ENCODE results near the gene ZSWIM3.

ZSWIM3 gene

GRCh38 chr20:45925821-45926506 lies 68.5 kb downstream of the ZSWIM3 start:
- Histone ChIP-seq H3K4me3 (ENCODE audit: low read length) (no peak overlapping the region), H3K36me3 (replicated peaks; ENCODE audit: insufficient read depth, low read length) (no peaks in the 10 kb centered on the region), H3K9me3 (replicated peaks; ENCODE audit: insufficient read depth, low read length) (no peaks in the 10 kb centered on the region), H3F3A (ENCODE audit: insufficient read depth, low read length) (no peaks in the 10 kb centered on the region), H3K9ac (ENCODE audit: low read length) (no peak overlapping the region), H3K4me1 (ENCODE audit: low read length) (no peaks in the 10 kb centered on the region), H2AFZ (ENCODE audit: low read length) (no peak overlapping the region), H3K27me3 (replicated peaks; ENCODE audit: insufficient read depth, low read length) (no peaks in the 10 kb centered on the region), H3K4me2 (ENCODE audit: low read depth, low read length) (no peak overlapping the region), H3K79me2 (ENCODE audit: low read length) (no peaks in the 10 kb centered on the region), H4K20me1 (ENCODE audit: insufficient read depth, low read length) (no peaks in the 10 kb centered on the region), H3K27ac (ENCODE audit: low read length) (no peak overlapping the region), H3K9me2 (replicated peaks; ENCODE audit: insufficient read depth, low read length) (no peaks in the 10 kb centered on the region)
- TF ChIP-seq, protein P1, sequence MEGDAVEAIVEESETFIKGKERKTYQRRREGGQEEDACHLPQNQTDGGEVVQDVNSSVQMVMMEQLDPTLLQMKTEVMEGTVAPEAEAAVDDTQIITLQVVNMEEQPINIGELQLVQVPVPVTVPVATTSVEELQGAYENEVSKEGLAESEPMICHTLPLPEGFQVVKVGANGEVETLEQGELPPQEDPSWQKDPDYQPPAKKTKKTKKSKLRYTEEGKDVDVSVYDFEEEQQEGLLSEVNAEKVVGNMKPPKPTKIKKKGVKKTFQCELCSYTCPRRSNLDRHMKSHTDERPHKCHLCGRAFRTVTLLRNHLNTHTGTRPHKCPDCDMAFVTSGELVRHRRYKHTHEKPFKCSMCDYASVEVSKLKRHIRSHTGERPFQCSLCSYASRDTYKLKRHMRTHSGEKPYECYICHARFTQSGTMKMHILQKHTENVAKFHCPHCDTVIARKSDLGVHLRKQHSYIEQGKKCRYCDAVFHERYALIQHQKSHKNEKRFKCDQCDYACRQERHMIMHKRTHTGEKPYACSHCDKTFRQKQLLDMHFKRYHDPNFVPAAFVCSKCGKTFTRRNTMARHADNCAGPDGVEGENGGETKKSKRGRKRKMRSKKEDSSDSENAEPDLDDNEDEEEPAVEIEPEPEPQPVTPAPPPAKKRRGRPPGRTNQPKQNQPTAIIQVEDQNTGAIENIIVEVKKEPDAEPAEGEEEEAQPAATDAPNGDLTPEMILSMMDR (IDR thresholded peaks at IDR 0.05; ENCODE audit: low read length), result no peak
- no peak for TF ChIP-seq EZH2phosphoT487 (IDR thresholded peaks at IDR 0.05; ENCODE audit: low read length)
- TF ChIP-seq EZH2 (optimal IDR thresholded peaks at IDR 0.05; ENCODE audit: low read depth, low read length), result no peak
- DNase-seq, result no peak

- no peak for DNase-seq
- H3K79me2 ChIP-seq (ENCODE audit: low read length), result no peaks in the 10 kb centered on the region
- no peak overlapping the region for H3K27ac ChIP-seq (ENCODE audit: low read length)
- H3K4me1 ChIP-seq (ENCODE audit: low read length), result no peaks in the 10 kb centered on the region
- TF ChIP-seq, protein P1 (IDR thresholded peaks at IDR 0.05; ENCODE audit: low read length), result no peak
- TF ChIP-seq EZH2 (optimal IDR thresholded peaks at IDR 0.05; ENCODE audit: low read depth, low read length) (no peak), EZH2phosphoT487 (IDR thresholded peaks at IDR 0.05; ENCODE audit: low read length) (no peak)
- no peaks in the 10 kb centered on the region for H4K20me1 ChIP-seq (ENCODE audit: insufficient read depth, low read length)
- H3K9me2 ChIP-seq (replicated peaks; ENCODE audit: insufficient read depth, low read length), result no peaks in the 10 kb centered on the region
- no peaks in the 10 kb centered on the region for H3K36me3 ChIP-seq (replicated peaks; ENCODE audit: insufficient read depth, low read length)
- H3K4me2 ChIP-seq (ENCODE audit: low read depth, low read length), result no peak overlapping the region
- H3F3A ChIP-seq (ENCODE audit: insufficient read depth, low read length), result no peaks in the 10 kb centered on the region
- no peaks in the 10 kb centered on the region for H3K9me3 ChIP-seq (replicated peaks; ENCODE audit: insufficient read depth, low read length)
- no peak overlapping the region for H3K4me3 ChIP-seq (ENCODE audit: low read length)
- no peaks in the 10 kb centered on the region for H3K27me3 ChIP-seq (replicated peaks; ENCODE audit: insufficient read depth, low read length)
- H2AFZ ChIP-seq (ENCODE audit: low read length), result no peak overlapping the region
- H3K9ac ChIP-seq (ENCODE audit: low read length), result no peak overlapping the region
These were observed 69.3 kb downstream of the ZSWIM3 start for GRCh38 chr20:45926731-45927070.

DNA sequence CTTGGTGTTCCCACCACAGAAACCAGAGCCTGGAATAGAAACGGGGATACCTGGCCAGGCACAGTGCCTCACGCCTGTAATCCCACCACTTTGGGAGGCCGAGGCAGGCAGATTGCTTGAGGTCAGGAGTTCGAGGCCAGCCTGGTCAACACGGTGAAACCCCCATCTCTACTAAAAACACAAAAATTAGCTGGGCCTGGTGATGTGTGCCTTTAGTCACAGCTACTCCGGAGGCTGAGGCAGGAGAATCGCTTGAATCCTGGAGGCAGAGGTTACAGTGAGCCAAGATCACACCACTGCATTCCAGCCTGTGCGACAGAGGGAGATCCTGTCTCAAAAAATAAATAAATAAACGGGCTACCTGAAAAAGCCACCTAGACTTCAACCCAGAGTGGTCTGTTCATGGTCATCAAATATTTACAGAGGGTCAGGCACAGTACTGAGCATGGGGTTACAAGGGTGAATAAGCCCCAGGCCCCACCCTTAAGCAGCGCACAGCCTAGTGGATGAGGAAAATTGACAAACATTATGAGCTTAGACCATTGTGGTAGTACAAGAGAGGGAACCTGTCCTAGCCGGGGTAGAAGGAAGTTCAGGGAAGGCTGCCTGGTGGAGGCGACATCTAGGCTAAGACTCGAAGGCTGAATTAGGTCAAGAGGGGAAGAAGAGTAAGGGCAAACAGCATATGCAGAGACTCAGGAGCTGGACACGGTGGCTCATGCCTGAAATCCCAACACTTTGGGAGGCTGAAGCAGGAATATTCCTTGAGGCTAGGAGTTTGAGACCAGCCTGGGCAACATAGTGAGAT lies 69.9 kb downstream of the ZSWIM3 start:
- H4K20me1 ChIP-seq (ENCODE audit: insufficient read depth, low read length), result no peaks in the 10 kb centered on the region
- no peaks in the 10 kb centered on the region for H3F3A ChIP-seq (ENCODE audit: insufficient read depth, low read length)
- no peaks in the 10 kb centered on the region for H3K9me3 ChIP-seq (replicated peaks; ENCODE audit: insufficient read depth, low read length)
- TF ChIP-seq, protein P1 (IDR thresholded peaks at IDR 0.05; ENCODE audit: low read length), result no peak
- TF ChIP-seq EZH2phosphoT487 (IDR thresholded peaks at IDR 0.05; ENCODE audit: low read length) (no peak), EZH2 (optimal IDR thresholded peaks at IDR 0.05; ENCODE audit: low read depth, low read length) (no peak)
- H2AFZ ChIP-seq (ENCODE audit: low read length), result no peak overlapping the region
- H3K27me3 ChIP-seq (replicated peaks; ENCODE audit: insufficient read depth, low read length), result no peaks in the 10 kb centered on the region
- H3K4me2 ChIP-seq (ENCODE audit: low read depth, low read length), result no peak overlapping the region
- H3K9ac ChIP-seq (ENCODE audit: low read length), result no peak overlapping the region
- H3K79me2 ChIP-seq (ENCODE audit: low read length), result no peaks in the 10 kb centered on the region
- no peak for DNase-seq
- no peaks in the 10 kb centered on the region for H3K4me1 ChIP-seq (ENCODE audit: low read length)
- no peak overlapping the region for H3K27ac ChIP-seq (ENCODE audit: low read length)
- H3K36me3 ChIP-seq (replicated peaks; ENCODE audit: insufficient read depth, low read length), result no peaks in the 10 kb centered on the region
- no peak overlapping the region for H3K4me3 ChIP-seq (ENCODE audit: low read length)
- no peaks in the 10 kb centered on the region for H3K9me2 ChIP-seq (replicated peaks; ENCODE audit: insufficient read depth, low read length)
